OCI-LY7 (cell line): ENCODE results near the gene LHFPL6. TPM values are rescaled to one million over a fixed set of nuclear protein-coding genes. Genes with fewer than 3 reads are reported as not detected.

Source experiments
- BruUV-seq: library from RNA; stranded (reverse); fragments of 400-500 nt; replicated peaks from 2 replicates; lab custom pipeline; 2021; lab: Mats Ljungman, UMichigan
- CTCF ChIA-PET: fragments of 300-600 bp; sonication (Branson Sonifier 250); formaldehyde crosslinking; loops from one replicate; lab custom pipeline; 2022; ENCODE audit warnings: antibody characterized with exemption; ENCODE audit not compliant: unreplicated experiment; lab: Charles Lee
- POLR2A ChIA-PET: fragments of 300-600 bp; sonication (Branson Sonifier 250); formaldehyde crosslinking; loops from one replicate; lab custom pipeline; 2022; ENCODE audit warnings: antibody characterized with exemption; lab: Charles Lee
- DNase-seq: peaks from one replicate; pipeline ENCODE4 v3.0.0-alpha.2; 2015; ENCODE audit warnings: low spot score
- H2AFZ ChIP-seq: fragments of 200-600 bp; sonication (generic), shearing (Covaris generic); 2 replicates; pipeline ENCODE4 v1.6.1; 2014; ENCODE audit warnings: mild to moderate bottlenecking, antibody characterized with exemption, low read length, moderate library complexity
- H3K27ac ChIP-seq: fragments of 200-600 bp; sonication (generic); 2 replicates; pipeline ENCODE4 v1.5.1; 2014; ENCODE audit warnings: mixed run types, low read depth, mild to moderate bottlenecking, moderate library complexity, low read length, inconsistent platforms; ENCODE audit not compliant: poor library complexity, severe bottlenecking
- H3K36me3 ChIP-seq: fragments of 200-600 bp; sonication (generic); 2 replicates; pipeline ENCODE4 v1.6.1; 2014; ENCODE audit warnings: mild to moderate bottlenecking, antibody characterized with exemption, low read length, moderate library complexity, mixed read lengths; ENCODE audit not compliant: insufficient read depth
- H3K4me1 ChIP-seq: fragments of 200-600 bp; sonication (generic); 2 replicates; pipeline ENCODE4 v1.5.1; 2014; ENCODE audit warnings: mild to moderate bottlenecking, low read length; ENCODE audit not compliant: insufficient read depth, poor library complexity, severe bottlenecking
- H3K4me2 ChIP-seq: fragments of 200-600 bp; sonication (generic); 2 replicates; pipeline ENCODE4 v1.6.1; 2014; ENCODE audit warnings: mild to moderate bottlenecking, low read length
- H3K4me3 ChIP-seq: fragments of 200-600 bp; sonication (generic); 2 replicates; pipeline ENCODE4 v1.5.1; 2014; ENCODE audit warnings: mild to moderate bottlenecking, low read depth, low read length; ENCODE audit not compliant: poor library complexity, severe bottlenecking
- H3K79me2 ChIP-seq: fragments of 200-600 bp; sonication (generic); 2 replicates; pipeline ENCODE4 v1.6.1; 2016; ENCODE audit warnings: low read depth, mild to moderate bottlenecking, low read length, moderate library complexity, mixed read lengths; ENCODE audit not compliant: insufficient read depth
- H3K9me2 ChIP-seq: fragments of 200-600 bp; sonication (generic); 2 replicates; pipeline ENCODE4 v1.6.1; 2016; ENCODE audit warnings: mild to moderate bottlenecking, low read length, mixed read lengths; ENCODE audit not compliant: insufficient read depth
- H3K9me3 ChIP-seq: fragments of 200-600 bp; sonication (generic); 2 replicates; pipeline ENCODE4 v1.6.1; 2014; ENCODE audit warnings: mild to moderate bottlenecking, mixed run types, low read length, mixed read lengths
- H4K20me1 ChIP-seq: fragments of 200-600 bp; sonication (generic); 2 replicates; pipeline ENCODE4 v1.6.1; 2014; ENCODE audit warnings: mild to moderate bottlenecking, antibody characterized with exemption, low read length, moderate library complexity, mixed read lengths; ENCODE audit not compliant: insufficient read depth
- EZH2phosphoT487 ChIP-seq: fragments of 200-600 bp; sonication (generic); IDR thresholded peaks from 2 replicates; pipeline ENCODE4 v1.6.1; 2018; ENCODE audit warnings: low read depth, borderline replicate concordance, mild to moderate bottlenecking, mixed run types, antibody characterized with exemption, low read length, moderate library complexity, mixed read lengths
- intact Hi-C: fragments of 100-400 bp; cut with micrococcal nuclease; formaldehyde crosslinking; loops from one replicate; pipeline ENCODE4 v1.10.0; 2022; ENCODE audit not compliant: unreplicated experiment
- total RNA-seq, 2 experiments: library from RNA; depleted of rRNA in 1 of 2; stranded (reverse); fragments of >200 nt in 1 of 2; shearing (Covaris generic) in 1 of 2; gene quantifications; 2 replicates each; pipeline ENCODE4 v1.2.3, GENCODE V29; 2014 to 2022
- TF ChIP-seq, protein P1 (sequence below): fragments of 200-600 bp; sonication (generic); conservative IDR thresholded peaks from 2 replicates; pipeline ENCODE4 v1.5.1; 2014; ENCODE audit warnings: mild to moderate bottlenecking, antibody characterized with exemption, low read length, moderate library complexity, mixed read lengths

LHFPL6 gene
- total RNA-seq, 2 experiments from 2014 or later, result 15.1 to 27.7 TPM

DNA sequence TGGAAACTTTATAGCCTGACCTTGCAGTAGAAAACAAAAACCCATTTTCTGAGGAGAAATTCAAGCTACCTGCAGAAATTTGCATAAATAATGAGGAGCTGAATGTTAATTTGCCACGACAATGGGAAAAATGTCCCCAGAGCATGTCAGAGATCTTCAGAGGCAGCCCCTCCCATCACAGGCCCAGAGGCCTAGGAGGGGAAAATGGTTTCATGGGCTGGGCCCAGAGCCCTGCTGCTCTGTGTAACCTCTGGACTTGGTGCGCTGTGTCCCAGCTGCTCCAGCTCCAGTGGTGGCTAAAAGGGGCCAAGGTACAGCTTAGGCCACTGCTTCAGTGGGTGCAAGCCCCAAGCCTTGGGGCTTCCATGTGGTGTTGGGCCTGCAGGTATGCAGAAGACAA is 306.8 kb downstream of the LHFPL6 start:
- no peak overlapping the region for H3K27ac ChIP-seq
- no peaks in the 10 kb centered on the region for H3K79me2 ChIP-seq
- POLR2A ChIA-PET, result interaction anchor here (0.6 to 0.7 kb wide), 2 partner anchors 92 to 294 kb away, joined by 3 to 4 read pairs; no protein-coding TSS in a partner anchor
- no peaks in the 10 kb centered on the region for H3K4me1 ChIP-seq
- DNase-seq, result no peak
- H2AFZ ChIP-seq, result no peak overlapping the region
- H3K36me3 ChIP-seq, result no peaks in the 10 kb centered on the region
- H3K4me2 ChIP-seq, result no peak overlapping the region
- H4K20me1 ChIP-seq, result no peaks in the 10 kb centered on the region
- CTCF ChIA-PET, result no interaction called here
- no peak overlapping the region for H3K4me3 ChIP-seq
- BruUV-seq, result no TSS peak
- no peaks in the 10 kb centered on the region for H3K9me2 ChIP-seq
- intact Hi-C loops, result no loop called here
- no peak for TF ChIP-seq EZH2phosphoT487
- TF ChIP-seq, protein P1, sequence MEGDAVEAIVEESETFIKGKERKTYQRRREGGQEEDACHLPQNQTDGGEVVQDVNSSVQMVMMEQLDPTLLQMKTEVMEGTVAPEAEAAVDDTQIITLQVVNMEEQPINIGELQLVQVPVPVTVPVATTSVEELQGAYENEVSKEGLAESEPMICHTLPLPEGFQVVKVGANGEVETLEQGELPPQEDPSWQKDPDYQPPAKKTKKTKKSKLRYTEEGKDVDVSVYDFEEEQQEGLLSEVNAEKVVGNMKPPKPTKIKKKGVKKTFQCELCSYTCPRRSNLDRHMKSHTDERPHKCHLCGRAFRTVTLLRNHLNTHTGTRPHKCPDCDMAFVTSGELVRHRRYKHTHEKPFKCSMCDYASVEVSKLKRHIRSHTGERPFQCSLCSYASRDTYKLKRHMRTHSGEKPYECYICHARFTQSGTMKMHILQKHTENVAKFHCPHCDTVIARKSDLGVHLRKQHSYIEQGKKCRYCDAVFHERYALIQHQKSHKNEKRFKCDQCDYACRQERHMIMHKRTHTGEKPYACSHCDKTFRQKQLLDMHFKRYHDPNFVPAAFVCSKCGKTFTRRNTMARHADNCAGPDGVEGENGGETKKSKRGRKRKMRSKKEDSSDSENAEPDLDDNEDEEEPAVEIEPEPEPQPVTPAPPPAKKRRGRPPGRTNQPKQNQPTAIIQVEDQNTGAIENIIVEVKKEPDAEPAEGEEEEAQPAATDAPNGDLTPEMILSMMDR, result no peak
- H3K9me3 ChIP-seq, result 0 out of 2 replicates have a peak, but pooled peaks cover 11% of the 10 kb centered on the region

Other genes starting within 250 kb of the LHFPL6 start
- gene COG6, start 52.5 kb upstream of the LHFPL6 start, total RNA-seq (2014; rRNA removed; shearing (Covaris generic)), result 20.1 and 30.1 TPM in 2 replicates
- gene COG6, start 52.5 kb upstream of the LHFPL6 start, total RNA-seq (2022), result 33.2 and 45.9 TPM in 2 replicates